C4-2B (cell line): ENCODE measurements around the gene GPC5.

ENCODE experiments used
- H3K27ac ChIP-seq: fragments of 450-650 bp; 2 replicates; pipeline ENCODE4 v1.5.1; 2017
- CTCF ChIP-seq: fragments of 450-650 bp; conservative IDR thresholded peaks from 2 replicates; pipeline ENCODE4 v1.5.1; 2017; ENCODE audit warnings: mild to moderate bottlenecking
- ZFX ChIP-seq: fragments of 450-650 bp; IDR thresholded peaks from 2 replicates; pipeline ENCODE4 v1.6.1; 2017

GPC5 gene

GRCh38 chr13:92829930-92830329, 1431.5 kb downstream of the GPC5 start:
- no peak overlapping the region for H3K27ac ChIP-seq
- TF ChIP-seq CTCF (no peak), ZFX (no peak)

- no peak for TF ChIP-seq ZFX
- TF ChIP-seq CTCF: no peak
- no peak overlapping the region for H3K27ac ChIP-seq
Measured at GRCh38 chr13:92830821-92831220, 1432.4 kb downstream of the GPC5 start.

- no peak overlapping the region for H3K27ac ChIP-seq
- TF ChIP-seq ZFX: no peak
- no peak for TF ChIP-seq CTCF
Measured at GRCh38 chr13:92833071-92833470, 1434.7 kb downstream of the GPC5 start.

- H3K27ac ChIP-seq: no peak overlapping the region
Measured at GRCh38 chr13:92836171-92836570, 1437.8 kb downstream of the GPC5 start.

GRCh38 chr13:92838786-92839185, 1440.4 kb downstream of the GPC5 start:
- TF ChIP-seq ZFX (no peak), CTCF (no peak)
- no peak overlapping the region for H3K27ac ChIP-seq

More at GRCh38 chr13:92836171-92836570, 1437.8 kb downstream of the GPC5 start:
- TF ChIP-seq ZFX: no peak
- no peak for TF ChIP-seq CTCF

GRCh38 chr13:92842145-92842544, 1443.7 kb downstream of the GPC5 start:
- no peak overlapping the region for H3K27ac ChIP-seq
- no peak for TF ChIP-seq CTCF

GRCh38 chr13:92843549-92843948, 1445.1 kb downstream of the GPC5 start:
- TF ChIP-seq ZFX: no peak
- no peak for TF ChIP-seq CTCF
- no peak overlapping the region for H3K27ac ChIP-seq
